Esophagus muscularis mucosa (tissue), 3 donors: Measurements from ENCODE around the gene LRRC14B.

Experiments used
- CTCF ChIP-seq, 3 experiments: fragments of 200-600 bp in 2 of 3; fragments of 450-650 bp in 1 of 3; sonication (generic) in 2 of 3; IDR thresholded peaks; one replicate each; pipeline ENCODE4 v1.5.1; 2017 to 2019; ENCODE audit warnings: antibody characterized with exemption in 3 of 3, mild to moderate bottlenecking in 2 of 3, moderate library complexity in 1 of 3
- POLR2A ChIP-seq: fragments of 450-650 bp; IDR thresholded peaks from one replicate; pipeline ENCODE4 v1.6.1; 2017; ENCODE audit warnings: antibody characterized with exemption, moderate library complexity, mild to moderate bottlenecking, low read depth

GRCh38 chr5:199197-199949 is 8.1 kb downstream of the LRRC14B start:
- TF ChIP-seq POLR2A (no peak), CTCF (IDR thresholded peaks at IDR 0.05) (no peak)
